Activated gamma-delta T cell treated with Interleukin-2 at 50 U/mL for 16 hours (primary cell): ENCODE measurements around the gene IGSF5.

Experiments
- DNase-seq: peaks from one replicate; pipeline ENCODE4 v3.0.0-alpha.2; 2020

The IGSF5 gene

GRCh38 chr21:39837861-39838359, 92.9 kb downstream of the IGSF5 start:
- DNase-seq = no peak

GRCh38 chr21:39840373-39841097, 95.6 kb downstream of the IGSF5 start:
- DNase-seq = no peak

GRCh38 chr21:39842741-39843459, 97.9 kb downstream of the IGSF5 start:
- no peak for DNase-seq

GRCh38 chr21:39843483-39843882, 98.5 kb downstream of the IGSF5 start:
- DNase-seq = no peak

- DNase-seq = no peak
These were observed 98.9 kb downstream of the IGSF5 start for GRCh38 chr21:39843916-39844315.

- no peak for DNase-seq
These were observed 100.7 kb downstream of the IGSF5 start for GRCh38 chr21:39845571-39846130.

GRCh38 chr21:39847877-39848276, 102.9 kb downstream of the IGSF5 start:
- no peak for DNase-seq

GRCh38 chr21:39849014-39849655, 104.2 kb downstream of the IGSF5 start:
- DNase-seq = no peak

- no peak for DNase-seq
These were observed 105.3 kb downstream of the IGSF5 start for GRCh38 chr21:39850333-39850732.

- no peak for DNase-seq
These were observed 106.1 kb downstream of the IGSF5 start for GRCh38 chr21:39851002-39851618.
